ENCODE data around the gene CARF.
"Not testable (repeated sequence)": the region's sequence is repeated elsewhere in the genome, so short reads cannot be mapped to it uniquely, and the experiment has no call there.

Gene CARF

DNA sequence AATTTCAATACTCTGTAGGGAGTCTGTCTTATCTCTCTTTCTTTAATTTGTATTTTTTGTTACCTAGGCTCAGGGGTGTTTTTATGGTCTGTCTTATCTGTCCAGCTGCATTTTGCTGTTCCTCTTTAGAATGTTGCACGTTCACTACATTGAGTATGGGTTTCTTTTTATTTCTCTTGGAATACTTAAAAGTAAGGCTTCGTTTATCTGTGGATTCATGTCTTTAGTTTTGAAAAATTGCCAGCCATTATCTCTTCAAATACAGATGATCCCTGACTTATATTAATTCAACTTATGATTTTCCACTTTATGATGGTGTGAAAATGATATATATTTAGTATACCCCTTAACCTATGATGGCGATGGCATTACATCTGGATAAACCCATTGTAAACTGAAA lies 26.9 kb downstream of the CARF start:
- H3K36me3 ChIP-seq (ENCODE audit: control insufficient read depth in 2 of 2, insufficient read depth in 2 of 2, low read length in 2 of 2), result peaks cover 2 to 4% of the 10 kb centered on the region in 2 donors
- no peak overlapping the region for H3K27ac ChIP-seq (ENCODE audit: low read length)
- H3K9me3 ChIP-seq (ENCODE audit: control insufficient read depth in 2 of 2, low read length in 2 of 2), result no peaks in the 10 kb centered on the region
- no peaks in the 10 kb centered on the region for H3K27me3 ChIP-seq (ENCODE audit: control insufficient read depth in 1 of 2, insufficient read depth in 2 of 2, low read length in 2 of 2)
- no peaks in the 10 kb centered on the region for H3K4me1 ChIP-seq (ENCODE audit: control insufficient read depth, insufficient read depth, low read length)
- H3K9ac ChIP-seq (ENCODE audit: low read length in 2 of 2), result no peak overlapping the region
- no peak overlapping the region for H3K4me3 ChIP-seq (ENCODE audit: low read length in 2 of 2)

DNA sequence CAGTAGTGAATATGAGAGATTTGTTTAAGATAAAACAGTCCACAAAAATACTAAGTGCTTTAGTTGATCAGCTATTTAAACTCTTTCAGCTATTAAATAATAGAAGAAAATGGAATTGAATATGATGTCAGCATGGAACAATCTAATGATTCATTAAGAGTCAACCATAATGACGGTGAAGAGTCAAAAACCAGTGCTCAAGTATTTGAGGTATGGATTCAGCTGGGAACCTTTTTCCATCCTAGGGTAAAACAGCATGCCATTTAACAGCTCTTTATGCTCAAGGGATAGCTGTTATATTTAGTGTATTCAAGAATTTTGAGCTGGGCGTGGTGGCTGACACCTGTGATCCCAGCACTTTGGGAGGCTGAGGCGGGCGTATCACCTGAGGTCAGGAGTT lies 29.7 kb downstream of the CARF start:
- H3K4me1 ChIP-seq (ENCODE audit: control insufficient read depth, insufficient read depth, low read length), result no peaks in the 10 kb centered on the region

DNA sequence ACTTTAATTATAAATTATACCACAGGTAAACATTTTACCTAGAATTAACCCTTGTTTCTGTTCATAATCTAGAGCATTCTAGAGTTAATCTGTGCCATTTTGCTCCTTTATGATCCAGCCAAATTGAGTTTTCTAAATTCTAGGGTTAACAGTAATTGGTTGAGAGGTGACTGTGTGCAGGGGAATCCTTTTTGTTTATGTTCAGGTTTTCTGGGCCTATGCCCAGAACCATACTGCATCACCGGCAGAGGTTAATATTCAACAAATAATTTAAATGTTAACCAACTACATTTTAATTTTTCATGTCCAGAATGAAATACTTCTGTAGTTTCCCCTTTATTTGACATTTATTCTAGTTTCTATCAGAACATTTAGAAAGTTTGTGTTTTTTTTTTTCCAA lies 32.3 kb downstream of the CARF start:
- Histone ChIP-seq H3K9me3 (ENCODE audit: control insufficient read depth in 2 of 2, low read length in 2 of 2) (no peaks in the 10 kb centered on the region), H3K4me1 (ENCODE audit: control insufficient read depth, insufficient read depth, low read length) (no peaks in the 10 kb centered on the region), H3K27ac (ENCODE audit: low read length) (no peak overlapping the region), H3K36me3 (ENCODE audit: control insufficient read depth in 2 of 2, insufficient read depth in 2 of 2, low read length in 2 of 2) (peaks cover 0 to 2% of the 10 kb centered on the region in 2 donors), H3K9ac (ENCODE audit: low read length in 2 of 2) (no peak overlapping the region), H3K4me3 (ENCODE audit: low read length in 2 of 2) (no peak overlapping the region), H3K27me3 (ENCODE audit: control insufficient read depth in 1 of 2, insufficient read depth in 2 of 2, low read length in 2 of 2) (no peaks in the 10 kb centered on the region)

More for the DNA sequence above, 29.7 kb downstream of the CARF start:
- Histone ChIP-seq H3K9me3 (ENCODE audit: control insufficient read depth in 2 of 2, low read length in 2 of 2) (no peaks in the 10 kb centered on the region), H3K36me3 (ENCODE audit: control insufficient read depth in 2 of 2, insufficient read depth in 2 of 2, low read length in 2 of 2) (peaks cover 2 to 4% of the 10 kb centered on the region in 2 donors), H3K9ac (ENCODE audit: low read length in 2 of 2) (no peak overlapping the region), H3K4me3 (ENCODE audit: low read length in 2 of 2) (no peak overlapping the region), H3K27me3 (ENCODE audit: control insufficient read depth in 1 of 2, insufficient read depth in 2 of 2, low read length in 2 of 2) (no peaks in the 10 kb centered on the region), H3K27ac (ENCODE audit: low read length) (no peak overlapping the region)

DNA sequence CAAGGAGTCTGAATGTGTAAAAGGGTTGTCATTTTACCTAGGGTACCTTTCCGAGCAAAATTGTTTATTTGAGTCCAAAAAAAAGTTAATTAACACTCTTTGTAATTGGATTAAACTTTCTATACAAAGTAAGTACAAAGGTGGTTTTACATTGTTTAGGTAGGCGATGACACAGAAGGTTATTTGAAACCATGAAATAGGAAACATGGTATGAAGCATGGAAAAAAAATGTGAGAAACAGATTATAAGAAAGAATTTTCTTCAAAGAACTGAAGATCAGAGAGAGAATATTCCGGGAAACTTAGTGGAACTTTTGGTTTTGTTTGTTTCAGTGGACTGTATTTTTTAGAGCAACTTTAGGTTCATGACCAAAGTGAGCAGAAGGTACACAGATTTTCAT lies 32.7 kb downstream of the CARF start:
- Histone ChIP-seq H3K27ac (ENCODE audit: low read length) (no peak overlapping the region), H3K27me3 (ENCODE audit: control insufficient read depth in 1 of 2, insufficient read depth in 2 of 2, low read length in 2 of 2) (no peaks in the 10 kb centered on the region), H3K9ac (ENCODE audit: low read length in 2 of 2) (no peak overlapping the region), H3K9me3 (ENCODE audit: control insufficient read depth in 2 of 2, low read length in 2 of 2) (no peaks in the 10 kb centered on the region), H3K4me3 (ENCODE audit: low read length in 2 of 2) (no peak overlapping the region), H3K36me3 (ENCODE audit: control insufficient read depth in 2 of 2, insufficient read depth in 2 of 2, low read length in 2 of 2) (peaks cover 0 to 2% of the 10 kb centered on the region in 2 donors), H3K4me1 (ENCODE audit: control insufficient read depth, insufficient read depth, low read length) (no peaks in the 10 kb centered on the region)

DNA sequence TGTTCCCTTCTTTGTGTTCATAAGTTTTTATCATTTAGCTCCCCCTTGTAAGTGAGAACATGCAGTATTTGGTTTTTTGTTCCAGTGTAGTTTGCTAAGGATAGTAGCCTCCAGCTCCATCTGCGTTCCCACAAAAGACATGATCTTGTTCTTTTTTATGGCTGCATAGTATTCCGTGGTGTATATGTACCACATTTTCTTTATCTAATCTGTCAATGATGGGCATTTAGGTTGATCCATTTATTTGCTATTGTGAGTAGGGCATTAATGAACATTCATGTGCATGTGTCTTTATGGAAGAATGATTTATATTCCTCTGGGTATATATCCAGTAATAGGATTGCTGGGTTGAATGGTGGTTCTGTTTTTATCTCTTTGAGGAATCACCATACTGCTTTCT lies 33.4 kb downstream of the CARF start:
- H3K27ac ChIP-seq (ENCODE audit: low read length), result no peak overlapping the region
- H3K4me3 ChIP-seq (ENCODE audit: low read length in 2 of 2), result no peak overlapping the region
- no peak overlapping the region for H3K9ac ChIP-seq (ENCODE audit: low read length in 2 of 2)
- no peaks in the 10 kb centered on the region for H3K4me1 ChIP-seq (ENCODE audit: control insufficient read depth, insufficient read depth, low read length)
- no peaks in the 10 kb centered on the region for H3K9me3 ChIP-seq (ENCODE audit: control insufficient read depth in 2 of 2, low read length in 2 of 2)
- peaks cover 0 to 2% of the 10 kb centered on the region in 2 donors for H3K36me3 ChIP-seq (ENCODE audit: control insufficient read depth in 2 of 2, insufficient read depth in 2 of 2, low read length in 2 of 2)
- no peaks in the 10 kb centered on the region for H3K27me3 ChIP-seq (ENCODE audit: control insufficient read depth in 1 of 2, insufficient read depth in 2 of 2, low read length in 2 of 2)

DNA sequence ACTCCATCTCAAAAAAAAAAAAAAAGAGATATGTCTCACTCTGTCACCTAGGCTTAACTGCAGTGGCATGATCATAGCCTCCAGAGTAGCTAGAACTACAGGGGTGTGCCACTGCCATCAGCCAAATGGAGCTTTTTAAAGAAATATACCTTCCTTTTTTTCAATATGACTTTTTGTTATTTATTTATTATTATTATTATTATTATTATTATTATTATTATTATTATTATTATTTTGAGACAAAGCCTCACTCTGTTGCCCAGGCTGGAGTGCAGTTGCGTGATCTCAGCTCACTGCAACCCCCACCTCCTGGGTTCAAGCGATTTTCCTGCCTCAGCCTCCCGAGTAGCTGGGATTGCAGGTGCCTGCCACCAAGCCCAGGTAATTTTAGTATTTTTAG lies 37.3 kb downstream of the CARF start:
- H3K4me3 ChIP-seq (ENCODE audit: low read length in 2 of 2); H3K27ac ChIP-seq (ENCODE audit: low read length); H3K36me3 ChIP-seq (ENCODE audit: control insufficient read depth in 2 of 2, insufficient read depth in 2 of 2, low read length in 2 of 2); H3K9ac ChIP-seq (ENCODE audit: low read length in 2 of 2); H3K9me3 ChIP-seq (ENCODE audit: control insufficient read depth in 2 of 2, low read length in 2 of 2); H3K27me3 ChIP-seq (ENCODE audit: control insufficient read depth in 1 of 2, insufficient read depth in 2 of 2, low read length in 2 of 2); H3K4me1 ChIP-seq (ENCODE audit: control insufficient read depth, insufficient read depth, low read length): not testable (repeated sequence)

DNA sequence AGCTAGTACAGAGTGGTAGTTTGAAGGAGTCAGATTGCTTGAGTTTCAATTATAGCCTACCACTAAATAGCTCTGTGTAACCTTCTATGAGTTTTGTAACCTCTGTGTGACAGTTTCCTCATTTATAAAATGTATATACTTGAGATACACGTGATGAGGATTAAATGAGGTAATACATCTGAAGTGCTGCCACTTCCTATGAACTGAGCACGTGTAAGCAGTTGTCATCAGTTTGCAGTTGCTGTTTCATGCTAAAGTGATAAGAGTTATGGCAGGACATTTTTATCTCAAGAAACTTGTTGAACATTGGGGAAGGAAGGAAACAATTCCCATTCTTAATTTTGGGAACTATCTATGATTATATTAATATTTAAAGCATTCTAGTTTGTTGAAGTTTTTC lies 38.5 kb downstream of the CARF start:
- peaks cover 2 to 7% of the 10 kb centered on the region in 2 donors for H3K36me3 ChIP-seq (ENCODE audit: control insufficient read depth in 2 of 2, insufficient read depth in 2 of 2, low read length in 2 of 2)
- H3K27me3 ChIP-seq (ENCODE audit: control insufficient read depth in 1 of 2, insufficient read depth in 2 of 2, low read length in 2 of 2), result no peaks in the 10 kb centered on the region
- no peak overlapping the region for H3K4me3 ChIP-seq (ENCODE audit: low read length in 2 of 2)
- no peak overlapping the region for H3K9ac ChIP-seq (ENCODE audit: low read length in 2 of 2)
- H3K9me3 ChIP-seq (ENCODE audit: control insufficient read depth in 2 of 2, low read length in 2 of 2), result no peaks in the 10 kb centered on the region
- H3K27ac ChIP-seq (ENCODE audit: low read length), result no peak overlapping the region
- H3K4me1 ChIP-seq (ENCODE audit: control insufficient read depth, insufficient read depth, low read length), result no peaks in the 10 kb centered on the region

DNA sequence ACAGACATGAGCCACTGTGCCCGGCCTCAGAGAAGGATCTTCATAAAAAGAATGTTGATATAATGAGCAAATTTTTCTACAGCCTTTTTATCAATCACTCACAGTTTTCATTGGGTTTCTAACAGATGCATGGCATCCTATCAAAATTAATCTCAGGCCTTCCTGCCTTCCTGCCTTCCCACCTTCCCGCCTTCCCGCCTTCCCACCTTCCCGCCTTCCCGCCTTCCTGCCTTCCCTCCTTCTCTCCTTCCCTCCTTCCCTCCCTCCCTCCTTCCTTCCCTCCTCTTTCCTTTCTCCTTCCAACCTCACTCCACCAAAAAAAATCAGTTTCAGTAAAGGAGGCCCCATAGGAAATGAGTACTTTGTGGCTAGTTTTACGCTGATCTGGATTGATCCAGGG lies 48.4 kb downstream of the CARF start:
- Histone ChIP-seq H3K9ac (ENCODE audit: low read length in 2 of 2) (no peak overlapping the region), H3K36me3 (ENCODE audit: control insufficient read depth in 2 of 2, insufficient read depth in 2 of 2, low read length in 2 of 2) (peaks cover 3 to 4% of the 10 kb centered on the region in 2 donors), H3K27me3 (ENCODE audit: control insufficient read depth in 1 of 2, insufficient read depth in 2 of 2, low read length in 2 of 2) (no peaks in the 10 kb centered on the region), H3K9me3 (ENCODE audit: control insufficient read depth in 2 of 2, low read length in 2 of 2) (no peaks in the 10 kb centered on the region), H3K27ac (ENCODE audit: low read length) (no peak overlapping the region), H3K4me3 (ENCODE audit: low read length in 2 of 2) (no peak overlapping the region), H3K4me1 (ENCODE audit: control insufficient read depth, insufficient read depth, low read length) (no peaks in the 10 kb centered on the region)

DNA sequence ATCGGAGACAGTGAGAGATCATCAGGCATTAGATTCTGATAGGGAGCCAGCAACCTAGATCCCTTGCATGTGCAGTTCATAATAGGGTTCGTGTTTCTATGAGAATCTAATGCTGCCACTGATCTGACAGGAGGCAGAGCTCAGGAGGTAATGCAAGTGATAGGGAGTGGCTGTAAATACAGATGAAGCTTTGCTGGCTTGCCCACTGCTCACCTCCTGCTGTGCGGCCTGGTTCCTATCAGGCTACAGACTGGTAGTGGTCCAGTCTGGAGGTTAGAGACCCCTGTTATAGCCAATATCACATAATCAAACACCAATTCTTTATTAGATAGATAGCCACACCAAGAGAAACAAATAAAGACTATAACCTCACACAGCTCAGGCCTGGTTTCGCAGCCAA lies 51.6 kb downstream of the CARF start:
- H3K4me3 ChIP-seq (ENCODE audit: low read length in 2 of 2), result no peak overlapping the region
- no peak overlapping the region for H3K9ac ChIP-seq (ENCODE audit: low read length in 2 of 2)
- peaks cover 0 to 7% of the 10 kb centered on the region in 2 donors for H3K36me3 ChIP-seq (ENCODE audit: control insufficient read depth in 2 of 2, insufficient read depth in 2 of 2, low read length in 2 of 2)
- H3K27ac ChIP-seq (ENCODE audit: low read length), result no peak overlapping the region
- H3K9me3 ChIP-seq (ENCODE audit: control insufficient read depth in 2 of 2, low read length in 2 of 2), result no peaks in the 10 kb centered on the region
- no peaks in the 10 kb centered on the region for H3K4me1 ChIP-seq (ENCODE audit: control insufficient read depth, insufficient read depth, low read length)
- H3K27me3 ChIP-seq (ENCODE audit: control insufficient read depth in 1 of 2, insufficient read depth in 2 of 2, low read length in 2 of 2), result no peaks in the 10 kb centered on the region

DNA sequence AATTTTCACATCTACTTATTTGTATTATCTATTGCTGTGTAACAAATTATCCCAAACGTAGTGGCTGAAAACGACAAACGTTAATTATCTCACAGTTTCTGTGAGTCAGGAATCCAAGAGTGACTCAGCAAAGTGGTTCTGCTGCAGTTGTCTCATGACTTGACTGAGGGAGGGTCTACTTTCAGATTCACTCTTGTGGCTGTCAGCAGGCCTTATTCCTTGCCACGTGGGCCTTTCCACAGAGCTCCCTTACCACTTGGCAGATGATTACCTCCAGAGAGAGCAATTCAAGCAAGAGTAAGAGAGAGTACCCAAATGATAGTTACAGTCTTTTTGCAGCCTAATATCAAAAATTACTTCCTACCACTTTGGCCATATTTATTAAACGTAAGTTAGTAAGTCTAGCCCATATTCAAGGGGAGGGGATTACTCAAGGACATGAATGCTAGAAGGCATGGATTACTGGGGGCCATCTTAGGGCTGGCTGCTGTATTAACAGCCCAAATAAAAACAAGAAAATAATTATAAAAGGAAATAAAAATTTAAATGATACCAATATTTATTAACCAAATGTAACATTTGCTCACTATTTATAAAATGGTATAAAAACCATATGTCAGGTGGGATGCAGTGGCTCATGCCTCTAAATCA lies 53.9 kb downstream of the CARF start:
- Histone ChIP-seq H3K36me3 (ENCODE audit: control insufficient read depth in 2 of 2, insufficient read depth in 2 of 2, low read length in 2 of 2) (peaks cover 0 to 6% of the 10 kb centered on the region in 2 donors), H3K4me1 (ENCODE audit: control insufficient read depth, insufficient read depth, low read length) (no peaks in the 10 kb centered on the region), H3K4me3 (ENCODE audit: low read length in 2 of 2) (no peak overlapping the region), H3K9ac (ENCODE audit: low read length in 2 of 2) (no peak overlapping the region), H3K9me3 (ENCODE audit: control insufficient read depth in 2 of 2, low read length in 2 of 2) (no peaks in the 10 kb centered on the region), H3K27me3 (ENCODE audit: control insufficient read depth in 1 of 2, insufficient read depth in 2 of 2, low read length in 2 of 2) (no peaks in the 10 kb centered on the region), H3K27ac (ENCODE audit: low read length) (no peak overlapping the region)

DNA sequence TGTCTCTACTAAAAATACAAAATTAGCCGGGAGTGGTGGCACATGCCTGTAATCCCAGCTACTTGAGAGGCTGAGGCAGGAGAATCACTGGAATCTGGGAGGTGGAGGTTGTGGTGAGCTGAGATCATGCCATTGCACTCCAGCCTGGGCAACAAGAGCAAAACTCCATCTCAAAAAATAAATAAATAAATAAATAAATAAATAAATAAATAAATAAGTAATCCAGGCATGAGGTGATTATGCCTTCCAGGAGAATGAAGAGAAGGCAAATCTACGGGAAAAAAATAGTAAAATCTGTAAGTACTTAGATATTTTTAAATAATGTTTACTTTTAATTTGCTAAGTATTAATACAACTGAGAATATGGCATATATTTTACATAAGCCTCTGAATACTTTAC lies 57.3 kb downstream of the CARF start:
- H3K9me3 ChIP-seq (ENCODE audit: control insufficient read depth in 2 of 2, low read length in 2 of 2); H3K36me3 ChIP-seq (ENCODE audit: control insufficient read depth in 2 of 2, insufficient read depth in 2 of 2, low read length in 2 of 2); H3K4me3 ChIP-seq (ENCODE audit: low read length in 2 of 2); H3K27me3 ChIP-seq (ENCODE audit: control insufficient read depth in 1 of 2, insufficient read depth in 2 of 2, low read length in 2 of 2); H3K27ac ChIP-seq (ENCODE audit: low read length); H3K4me1 ChIP-seq (ENCODE audit: control insufficient read depth, insufficient read depth, low read length); H3K9ac ChIP-seq (ENCODE audit: low read length in 2 of 2): not testable (repeated sequence)

Data from stomach smooth muscle (tissue), 2 donors.